ENCODE measurements around the gene HSD3B1. TPM values are rescaled to one million over a fixed set of nuclear protein-coding genes. Genes with fewer than 3 reads are reported as not detected.

The HSD3B1 gene
- total RNA-seq, 1 experiment from 2014 or later: not detected

DNA sequence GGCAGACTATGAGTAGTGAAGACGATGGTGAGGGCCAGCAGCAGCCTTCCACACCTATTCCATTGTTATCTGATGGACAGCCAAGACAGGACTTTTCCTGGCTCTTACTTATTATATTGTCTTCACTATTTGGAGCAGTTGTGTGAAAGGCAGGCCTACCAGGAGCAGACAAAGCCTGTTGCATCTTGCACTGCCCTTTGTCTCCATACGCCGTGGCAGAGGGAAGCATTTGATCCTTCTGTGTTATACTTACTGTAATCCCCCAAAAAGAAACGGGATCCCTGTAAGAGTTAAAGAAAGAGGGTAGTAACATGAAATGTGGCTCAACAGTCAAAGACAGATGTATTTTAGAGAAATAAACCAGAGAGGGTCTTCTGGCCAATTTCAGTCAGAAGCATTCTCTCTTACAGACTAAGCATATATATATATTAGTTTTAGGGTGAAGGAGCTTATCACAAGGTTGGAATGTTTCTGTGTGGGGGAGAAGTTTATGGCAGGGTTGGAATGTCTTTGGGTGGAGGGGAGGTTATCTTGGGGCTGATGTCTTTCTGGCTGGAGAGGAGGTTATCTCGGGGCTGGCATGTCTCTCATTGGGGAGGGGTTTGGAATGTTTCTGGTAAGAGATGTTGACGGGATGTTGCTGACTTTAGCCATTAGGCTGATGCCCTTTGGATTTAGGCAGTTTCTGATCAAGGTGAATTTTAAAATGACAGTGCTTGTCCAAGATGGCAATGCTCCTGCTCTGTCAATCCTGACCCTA, 23.4 kb upstream of the HSD3B1 start:
- Histone ChIP-seq H3F3A (ENCODE audit: low read length, unreplicated experiment) (no peaks in the 10 kb centered on the region), H3K27ac (ENCODE audit: low read length) (no peak overlapping the region), H3K27me3 (ENCODE audit: low read length) (peaks cover 2% of the 10 kb centered on the region; the same call in 1 of the 2 replicates), H3K36me3 (ENCODE audit: low read depth, low read length) (no peaks in the 10 kb centered on the region), H3K9me3 (ENCODE audit: low read length) (no peaks in the 10 kb centered on the region), H3K9ac (ENCODE audit: low read length) (no peak overlapping the region), H3K4me3 (ENCODE audit: low read length) (no peak overlapping the region), H4K20me1 (ENCODE audit: low read length) (no peaks in the 10 kb centered on the region), H2AFZ (ENCODE audit: low read length) (no peak overlapping the region), H3K79me2 (ENCODE audit: low read length) (no peaks in the 10 kb centered on the region), H3K4me1 (ENCODE audit: insufficient read depth, low read length) (no peaks in the 10 kb centered on the region), H3K4me2 (ENCODE audit: low read length) (no peak overlapping the region), H3K9me2 (replicated peaks; ENCODE audit: low read length) (no peaks in the 10 kb centered on the region)
- DNase-seq (no peak), ATAC-seq (no peak)
- BruUV-seq (replicated peaks): no TSS peak
- CTCF ChIA-PET: no interaction called here
- intact Hi-C loops (cut with micrococcal nuclease): loop anchor here (10.0 kb wide), 1 partner anchor 51 kb away; no protein-coding TSS in a partner anchor
- POLR2A ChIA-PET (ENCODE audit: unreplicated experiment): no interaction called here
- no peak for TF ChIP-seq EZH2phosphoT487 (IDR thresholded peaks at IDR 0.05; ENCODE audit: borderline replicate concordance, low read length)
- no peak for TF ChIP-seq CTCF (conservative IDR thresholded peaks at IDR 0.05; ENCODE audit: low read depth, low read length)
- TF ChIP-seq EZH2 (IDR thresholded peaks at IDR 0.05; ENCODE audit: low read length, unreplicated experiment): no peak

DNA sequence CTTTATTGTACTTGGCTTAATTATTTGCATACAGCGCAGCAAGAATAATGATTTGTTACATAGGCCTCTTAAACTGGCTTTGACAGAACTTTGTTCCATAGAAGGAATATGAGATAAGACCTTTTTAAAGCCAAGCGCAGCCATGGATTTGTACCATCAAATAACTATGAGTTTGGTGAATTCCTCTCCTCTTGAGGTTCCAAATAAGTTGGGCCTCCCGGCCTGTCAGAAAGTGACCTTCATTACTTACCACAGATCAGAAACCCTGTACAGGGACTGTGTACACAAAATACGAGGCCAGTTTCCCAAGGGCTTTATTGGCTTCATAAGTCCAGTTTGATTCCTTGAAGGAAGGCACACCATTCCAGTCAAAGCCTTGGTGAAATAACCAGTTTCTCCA, 21.8 kb upstream of the HSD3B1 start:
- no peak overlapping the region for H2AFZ ChIP-seq (ENCODE audit: low read length)
- no peak for ATAC-seq
- no peaks in the 10 kb centered on the region for H3K36me3 ChIP-seq (ENCODE audit: low read depth, low read length)
- CTCF ChIA-PET: no interaction called here
- no peak overlapping the region for H3K27ac ChIP-seq (ENCODE audit: low read length)
- TF ChIP-seq EZH2 (IDR thresholded peaks at IDR 0.05; ENCODE audit: low read length, unreplicated experiment) (no peak), EZH2phosphoT487 (IDR thresholded peaks at IDR 0.05; ENCODE audit: borderline replicate concordance, low read length) (no peak), CTCF (conservative IDR thresholded peaks at IDR 0.05; ENCODE audit: low read depth, low read length) (no peak)
- H3K27me3 ChIP-seq (ENCODE audit: low read length): peaks cover 4% of the 10 kb centered on the region; the same call in 1 of the 2 replicates
- no peaks in the 10 kb centered on the region for H3F3A ChIP-seq (ENCODE audit: low read length, unreplicated experiment)
- no peaks in the 10 kb centered on the region for H4K20me1 ChIP-seq (ENCODE audit: low read length)
- no peak overlapping the region for H3K9ac ChIP-seq (ENCODE audit: low read length)
- H3K4me1 ChIP-seq (ENCODE audit: insufficient read depth, low read length): no peaks in the 10 kb centered on the region
- H3K9me3 ChIP-seq (ENCODE audit: low read length): no peaks in the 10 kb centered on the region
- intact Hi-C loops (cut with micrococcal nuclease): loop anchor here (10.0 kb wide), 1 partner anchor 50 kb away; no protein-coding TSS in a partner anchor
- no peaks in the 10 kb centered on the region for H3K79me2 ChIP-seq (ENCODE audit: low read length)
- H3K4me3 ChIP-seq (ENCODE audit: low read length): no peak overlapping the region
- POLR2A ChIA-PET (ENCODE audit: unreplicated experiment): no interaction called here
- BruUV-seq (replicated peaks): no TSS peak
- H3K9me2 ChIP-seq (replicated peaks; ENCODE audit: low read length): no peaks in the 10 kb centered on the region
- no peak overlapping the region for H3K4me2 ChIP-seq (ENCODE audit: low read length)
- DNase-seq: no peak

- Histone ChIP-seq H3K9me3 (ENCODE audit: low read length) (no peaks in the 10 kb centered on the region), H3K27me3 (ENCODE audit: low read length) (peaks cover 4% of the 10 kb centered on the region; the same call in 1 of the 2 replicates), H3K79me2 (ENCODE audit: low read length) (no peaks in the 10 kb centered on the region), H3K9ac (ENCODE audit: low read length) (no peak overlapping the region), H3K4me2 (ENCODE audit: low read length) (no peak overlapping the region), H3K4me3 (ENCODE audit: low read length) (no peak overlapping the region), H3K9me2 (replicated peaks; ENCODE audit: low read length) (no peaks in the 10 kb centered on the region), H4K20me1 (ENCODE audit: low read length) (no peaks in the 10 kb centered on the region), H3K4me1 (ENCODE audit: insufficient read depth, low read length) (no peaks in the 10 kb centered on the region), H3K36me3 (ENCODE audit: low read depth, low read length) (no peaks in the 10 kb centered on the region), H2AFZ (ENCODE audit: low read length) (no peak overlapping the region), H3K27ac (ENCODE audit: low read length) (no peak overlapping the region), H3F3A (ENCODE audit: low read length, unreplicated experiment) (no peaks in the 10 kb centered on the region)
- ChIA-PET CTCF (no interaction called here), POLR2A (ENCODE audit: unreplicated experiment) (no interaction called here)
- ATAC-seq (no peak), DNase-seq (no peak)
- intact Hi-C loops (cut with micrococcal nuclease): loop anchor here (10.0 kb wide), 1 partner anchor 47 kb away; no protein-coding TSS in a partner anchor
- TF ChIP-seq EZH2 (IDR thresholded peaks at IDR 0.05; ENCODE audit: low read length, unreplicated experiment) (no peak), EZH2phosphoT487 (IDR thresholded peaks at IDR 0.05; ENCODE audit: borderline replicate concordance, low read length) (no peak), CTCF (conservative IDR thresholded peaks at IDR 0.05; ENCODE audit: low read depth, low read length) (no peak)
- BruUV-seq (replicated peaks): no TSS peak
Measured at GRCh38 chr1:119488216-119488615, 18.8 kb upstream of the HSD3B1 start.

All from PC-3 (cell line).